DMS79 treated with DMSO at 0.1 percent for 48 hours (cell line): ENCODE results near the gene FEM1B.
A peak's percentile ranks its signal among the peaks of the same experiment; 100 is the strongest.

Experiments
- DNase-seq: peaks from one replicate; lab custom pipeline; 2025; lab: John Stamatoyannopoulos, UW

Gene FEM1B

DNA sequence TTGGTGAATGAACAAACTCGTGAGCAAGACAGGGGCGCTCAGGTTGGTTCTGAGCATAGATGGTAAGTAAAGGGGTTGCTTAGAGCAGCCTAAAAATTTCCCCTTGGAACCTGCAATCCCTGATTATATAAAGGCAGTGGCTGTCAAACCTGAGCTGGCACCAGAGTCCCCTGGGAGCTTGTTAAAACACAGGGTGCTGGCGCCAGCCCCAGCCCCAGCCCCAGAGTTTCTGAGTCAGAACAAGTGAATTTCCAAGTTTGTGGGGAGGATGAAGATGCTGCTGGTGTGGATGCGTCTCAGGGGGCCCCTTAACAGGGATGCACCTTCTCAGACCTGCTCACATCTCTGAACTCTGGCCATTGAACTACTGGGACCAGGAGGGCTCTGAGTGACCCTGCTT lies 48.2 kb downstream of the FEM1B start:
- DNase-seq: no peak

DNA sequence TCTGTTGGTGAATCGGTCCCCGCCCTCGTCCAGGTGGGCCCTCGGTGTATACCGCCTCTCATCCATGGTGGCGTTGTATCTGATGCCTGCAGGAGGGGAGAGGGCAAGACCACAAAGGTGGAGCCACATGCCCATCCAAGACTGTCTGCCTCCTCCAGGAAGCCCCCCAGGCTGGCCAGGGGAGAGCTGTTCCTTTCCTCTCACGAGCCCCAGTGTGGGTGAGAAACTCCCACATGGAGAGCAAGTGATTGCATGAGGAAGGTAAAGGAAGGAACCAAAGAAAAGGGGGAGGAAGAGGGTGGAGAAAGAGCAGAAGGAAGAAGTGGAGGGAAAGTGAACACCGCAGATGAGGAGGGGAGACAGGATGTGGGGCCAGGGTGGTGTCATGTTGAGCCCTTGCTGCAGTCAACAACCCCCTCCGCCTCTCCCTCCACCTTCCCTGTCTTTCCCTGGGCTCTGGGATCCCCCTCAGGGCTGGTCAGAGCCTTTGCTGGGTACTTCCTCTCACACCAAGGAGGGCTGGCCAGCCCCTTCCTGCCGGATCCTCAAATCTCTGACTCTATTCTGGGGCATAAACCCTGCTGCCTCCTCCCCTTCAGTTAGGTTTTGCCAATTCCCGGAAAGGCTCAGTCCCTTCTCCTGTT lies 49.3 kb downstream of the FEM1B start:
- no peak for DNase-seq

DNA sequence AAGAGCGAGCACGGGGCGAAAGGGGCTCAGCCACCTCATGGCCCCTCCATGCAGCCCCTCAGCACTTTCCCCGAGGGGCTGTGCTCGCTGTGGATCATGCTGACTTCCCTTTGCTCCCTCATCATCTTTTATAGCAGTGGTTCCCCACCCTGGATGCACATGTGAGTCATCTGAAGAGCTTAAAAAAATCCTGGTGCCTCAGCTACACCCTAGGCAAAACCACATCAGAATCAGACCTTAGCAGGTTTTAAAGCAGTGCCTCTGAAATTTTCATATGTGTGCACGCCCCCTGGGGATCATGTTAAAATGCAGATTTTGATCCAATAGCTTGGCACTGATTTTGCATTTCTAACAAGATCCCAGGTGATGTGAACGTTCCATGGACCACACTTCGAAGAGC lies 50.9 kb downstream of the FEM1B start:
- DNase-seq: no peak

DNA sequence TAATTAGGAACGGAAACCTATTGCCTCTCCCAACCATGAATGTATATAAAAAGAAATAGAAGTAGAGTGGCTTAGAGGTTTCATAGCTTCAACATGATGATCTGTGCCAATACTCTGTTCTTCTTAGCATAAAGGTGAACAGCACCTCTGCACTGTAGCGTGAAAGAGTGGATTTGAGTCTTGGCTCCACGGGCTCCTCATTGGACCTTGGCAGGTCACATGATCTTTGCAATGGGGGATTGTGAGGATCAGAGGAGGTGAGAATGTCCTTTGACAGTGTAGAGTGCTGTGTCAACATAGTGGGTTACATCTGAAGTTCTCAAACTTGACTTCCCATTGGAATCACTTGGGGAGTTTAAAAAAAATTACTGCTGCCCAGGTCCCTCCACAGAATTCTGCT lies 51.4 kb downstream of the FEM1B start:
- no peak for DNase-seq

DNA sequence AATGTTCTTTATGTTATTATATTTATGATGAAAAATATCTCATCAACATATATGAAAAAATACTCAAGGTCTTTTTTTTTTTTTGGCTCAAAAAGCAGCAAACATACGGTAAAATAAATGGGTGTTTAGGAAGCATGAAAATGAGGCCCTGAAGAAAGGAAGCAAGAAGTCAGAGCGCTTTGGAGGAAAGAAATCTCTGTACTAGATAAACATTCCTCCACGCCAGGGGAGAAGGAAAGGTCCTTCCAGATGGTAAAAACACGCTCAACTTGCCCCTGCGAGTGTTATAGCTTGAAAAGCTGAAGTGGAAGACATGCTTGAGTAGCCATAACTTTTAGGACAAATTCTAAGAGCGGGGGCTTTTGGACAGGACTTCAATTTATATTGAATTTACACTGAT lies 52.9 kb downstream of the FEM1B start:
- DNase-seq: no peak

DNA sequence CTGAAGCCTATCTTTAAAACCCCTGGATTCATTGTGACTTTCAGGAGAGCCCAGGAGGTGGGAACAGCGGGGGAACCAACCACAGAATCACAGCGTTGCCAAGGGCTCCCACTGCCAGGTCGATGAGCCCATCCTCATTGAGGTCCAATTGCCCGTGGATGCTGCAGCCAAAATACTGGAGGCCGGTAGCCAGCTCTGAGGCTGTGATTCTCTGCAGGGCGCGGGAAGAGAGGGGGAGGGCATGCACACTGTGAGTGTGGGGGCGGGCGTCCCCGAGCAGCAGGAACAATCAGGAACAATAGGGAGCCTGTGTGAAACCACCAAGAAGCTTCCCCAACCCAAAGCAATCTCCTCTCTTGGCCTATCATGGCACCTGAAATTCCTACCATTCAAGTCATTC lies 53.4 kb downstream of the FEM1B start:
- DNase-seq: peak; percentile 28

DNA sequence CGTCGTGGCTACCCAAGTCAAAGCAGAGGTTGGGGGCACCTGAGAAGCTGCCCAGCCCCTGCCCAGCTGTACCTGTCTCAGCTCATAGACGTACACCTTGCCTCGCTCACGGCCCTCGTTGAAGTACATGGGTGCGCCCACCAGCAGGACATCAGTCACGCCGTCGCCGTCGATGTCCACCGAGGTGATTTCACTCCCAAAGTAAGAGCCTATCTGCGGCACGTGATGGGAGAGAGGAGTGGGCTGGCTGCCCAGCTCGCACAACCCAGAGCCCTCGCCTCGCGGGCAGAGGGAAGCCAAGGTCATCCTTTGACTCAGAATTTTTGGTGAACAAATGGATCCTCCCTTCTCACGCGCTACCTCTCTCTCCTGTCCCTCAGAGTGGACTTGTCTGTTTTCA lies 54.7 kb downstream of the FEM1B start:
- no peak for DNase-seq

DNA sequence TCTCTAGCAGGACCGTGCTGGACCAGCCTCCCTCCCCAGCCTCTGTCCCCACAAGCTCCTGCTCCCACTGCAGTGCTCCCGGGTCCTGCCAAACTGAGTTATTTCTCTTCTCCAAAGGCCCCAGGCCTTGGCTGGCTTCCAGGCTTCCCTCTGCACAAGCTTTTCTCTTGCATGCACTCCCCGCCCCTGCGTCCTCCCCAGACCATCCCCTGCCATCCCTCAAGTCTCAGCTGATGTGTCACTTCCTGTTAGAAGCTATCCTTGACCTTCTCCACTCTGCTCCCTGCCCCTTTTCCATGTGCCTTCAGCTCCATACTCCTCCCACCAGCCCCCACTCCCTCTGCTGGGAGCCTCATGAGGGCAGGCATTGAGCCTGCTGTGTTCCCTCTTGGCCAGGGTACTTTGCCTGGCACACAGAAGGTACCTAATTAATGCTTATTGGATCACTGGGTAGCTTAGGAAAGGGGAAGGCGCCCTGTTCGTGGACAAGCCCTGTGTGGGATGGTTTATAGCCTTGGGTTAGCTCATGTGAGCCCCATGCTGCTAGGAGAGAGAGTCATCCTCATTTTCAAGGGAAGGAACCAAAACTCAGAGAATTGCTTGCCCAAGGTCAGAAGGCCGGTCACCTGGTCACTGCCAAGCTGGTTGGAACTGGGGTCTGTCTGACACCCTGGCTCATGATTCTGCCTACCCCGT lies 56.4 kb downstream of the FEM1B start:
- no peak for DNase-seq

DNA sequence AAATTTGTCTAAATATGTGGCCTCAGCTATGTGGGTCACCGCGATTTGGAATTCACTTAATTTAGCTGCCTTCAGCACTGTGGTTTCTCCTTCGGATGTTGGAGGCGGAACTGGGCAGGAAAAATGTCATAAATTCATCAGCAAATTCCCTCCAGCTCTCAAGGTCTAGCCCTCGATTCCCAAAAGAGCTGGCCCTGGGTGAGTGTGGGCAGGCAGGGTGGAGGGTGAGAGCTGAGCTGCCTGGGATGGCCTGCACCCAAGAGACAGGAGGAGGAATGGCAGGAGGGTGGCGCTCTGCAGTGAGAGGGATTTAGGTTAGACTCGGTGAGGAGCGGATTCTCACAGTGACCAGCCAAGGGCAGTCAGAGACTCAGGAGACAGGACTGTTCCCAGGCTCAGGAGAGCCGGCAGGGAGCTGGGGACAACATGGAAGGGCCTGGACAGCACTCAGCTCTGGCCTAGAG lies 57.1 kb downstream of the FEM1B start:
- DNase-seq: no peak

DNA sequence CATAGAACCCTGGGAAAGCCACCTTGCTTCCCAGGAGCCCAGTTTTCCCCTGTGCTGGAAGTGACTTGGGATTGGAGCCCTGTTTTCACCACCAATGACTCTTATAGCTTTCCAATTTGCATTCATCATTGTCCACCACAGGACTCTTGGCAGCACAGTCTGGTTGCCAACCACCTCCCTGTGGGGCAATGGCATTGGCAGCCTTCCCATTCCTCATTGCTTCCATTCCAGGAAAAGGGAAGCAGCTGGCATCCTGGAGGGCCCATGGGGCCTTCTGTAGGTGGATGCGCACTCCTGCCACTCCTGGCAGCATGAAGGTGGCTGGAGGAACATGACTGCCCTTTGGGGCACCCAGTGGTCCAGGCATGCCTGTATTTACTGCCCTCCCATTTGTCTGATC lies 57.7 kb downstream of the FEM1B start:
- peak; percentile 22 for DNase-seq

DNA sequence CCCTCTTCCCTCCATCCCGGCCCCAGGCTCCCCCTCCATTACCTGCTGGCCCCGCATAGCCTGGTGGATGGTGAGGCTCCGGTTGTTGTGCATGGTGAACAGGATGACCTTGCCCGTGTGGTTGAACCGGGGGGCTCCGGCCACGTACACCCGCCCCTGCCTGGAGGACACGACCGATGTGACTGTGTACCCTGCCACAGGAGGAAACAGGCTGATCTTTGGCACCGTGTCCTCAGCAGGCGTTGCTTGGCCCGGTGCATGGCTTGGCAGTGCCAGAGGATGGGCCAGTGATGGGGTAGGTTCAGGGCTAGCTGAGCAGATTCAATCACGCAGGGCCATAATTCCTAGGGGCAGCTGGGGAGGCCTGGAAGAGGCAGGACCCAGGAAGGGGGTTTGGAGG lies 58.1 kb downstream of the FEM1B start:
- no peak for DNase-seq

DNA sequence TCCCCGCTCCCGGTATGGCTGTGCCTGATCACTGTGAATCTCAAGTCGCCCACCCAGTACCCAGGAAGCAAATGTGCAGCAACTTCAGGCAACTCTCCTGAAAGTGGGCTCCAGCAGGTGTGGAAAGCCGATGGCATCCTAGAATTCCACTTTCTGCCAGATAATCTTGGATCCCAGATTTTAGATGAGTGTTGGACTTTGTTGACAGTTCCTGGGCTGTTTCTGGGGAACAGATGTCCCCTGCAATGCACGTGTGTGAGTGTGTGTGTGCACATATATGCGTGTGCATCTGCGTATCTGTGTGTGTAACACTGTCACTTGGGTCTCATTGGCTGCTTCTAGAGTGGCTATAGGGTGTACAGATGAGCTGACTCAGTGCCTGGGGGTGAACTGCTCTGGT lies 59.0 kb downstream of the FEM1B start:
- no peak for DNase-seq

DNA sequence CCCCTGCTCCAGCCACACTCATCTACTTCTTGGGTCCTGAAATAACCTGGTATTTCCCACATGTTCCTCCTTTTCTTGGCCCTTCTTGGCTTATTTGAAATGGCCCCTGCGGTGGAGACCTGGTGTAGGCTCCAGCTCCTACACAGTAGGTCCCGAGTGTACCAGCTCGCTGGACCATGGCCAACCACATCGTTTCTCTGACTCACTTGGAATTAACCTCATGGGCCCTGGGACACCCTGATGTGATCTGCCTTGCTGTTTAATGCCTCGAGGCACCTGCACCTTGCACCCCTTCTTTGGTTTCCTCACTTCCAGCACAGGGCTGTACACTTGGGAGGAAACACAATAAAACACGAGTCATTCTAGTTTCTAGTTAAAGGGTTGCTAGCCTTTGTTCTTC lies 60.3 kb downstream of the FEM1B start:
- no peak for DNase-seq

DNA sequence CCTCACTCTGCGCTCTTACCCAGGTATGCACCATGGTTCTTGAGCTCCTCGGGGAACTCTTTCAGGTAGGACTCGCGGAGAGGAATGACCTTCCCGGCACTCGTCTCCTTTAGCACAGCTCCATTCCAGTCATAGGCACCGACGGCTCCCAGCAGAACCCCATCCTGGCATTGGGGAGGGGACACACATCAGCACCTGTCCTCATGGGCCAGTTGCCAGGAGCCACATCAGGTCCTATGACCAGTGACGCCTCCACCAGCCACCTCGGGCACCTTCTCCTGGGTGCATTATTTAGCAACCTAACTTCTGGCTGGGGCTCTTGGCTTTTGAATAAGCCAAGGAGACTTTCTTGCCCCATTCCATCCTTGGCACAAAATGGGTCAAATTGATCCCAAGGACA lies 61.9 kb downstream of the FEM1B start:
- DNase-seq: no peak

DNA sequence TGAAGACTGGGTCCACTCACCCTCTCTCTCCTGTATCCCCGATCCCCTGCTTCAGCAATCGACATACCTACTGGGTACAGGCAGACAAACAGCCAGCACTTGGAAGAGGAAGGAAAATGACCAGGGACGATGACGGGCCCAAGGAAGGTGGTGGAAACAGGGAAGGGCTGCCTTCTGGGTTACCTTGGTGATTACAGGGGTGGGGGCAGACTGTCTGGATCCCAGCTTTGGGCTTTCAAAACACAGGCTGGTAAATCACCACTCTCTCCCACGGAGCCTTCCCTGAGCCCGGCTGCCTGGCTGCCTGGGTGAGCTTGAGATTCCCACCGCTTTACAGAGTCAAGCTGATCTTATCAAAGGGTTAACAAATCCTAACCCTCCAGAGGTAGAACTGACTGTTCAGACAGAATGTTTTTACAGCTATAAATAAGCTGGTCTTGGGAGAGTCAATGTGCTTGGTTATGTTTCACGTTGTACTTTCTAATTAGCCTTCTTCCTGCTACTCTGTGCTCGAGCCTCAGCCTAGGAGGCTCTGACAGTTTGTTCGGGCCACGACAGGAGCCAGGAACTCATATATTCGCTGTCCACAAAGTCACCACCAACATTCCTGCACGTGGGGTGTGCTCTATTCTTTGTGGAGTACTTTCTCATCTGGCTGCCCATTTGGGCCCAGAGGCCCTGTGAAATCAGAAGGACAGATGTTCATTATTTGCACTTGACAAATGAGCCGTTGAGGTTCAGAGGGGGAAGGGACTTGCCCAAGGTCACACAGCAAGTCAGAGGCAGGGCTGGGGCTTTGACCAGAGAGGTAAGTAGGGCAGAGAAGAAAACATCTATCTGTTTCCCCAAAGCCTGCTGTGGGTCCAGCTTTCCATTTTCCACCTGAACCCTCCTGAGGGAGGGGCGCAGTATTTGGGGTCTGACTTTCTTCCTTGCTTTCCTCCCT lies 63.5 kb downstream of the FEM1B start:
- no peak for DNase-seq

DNA sequence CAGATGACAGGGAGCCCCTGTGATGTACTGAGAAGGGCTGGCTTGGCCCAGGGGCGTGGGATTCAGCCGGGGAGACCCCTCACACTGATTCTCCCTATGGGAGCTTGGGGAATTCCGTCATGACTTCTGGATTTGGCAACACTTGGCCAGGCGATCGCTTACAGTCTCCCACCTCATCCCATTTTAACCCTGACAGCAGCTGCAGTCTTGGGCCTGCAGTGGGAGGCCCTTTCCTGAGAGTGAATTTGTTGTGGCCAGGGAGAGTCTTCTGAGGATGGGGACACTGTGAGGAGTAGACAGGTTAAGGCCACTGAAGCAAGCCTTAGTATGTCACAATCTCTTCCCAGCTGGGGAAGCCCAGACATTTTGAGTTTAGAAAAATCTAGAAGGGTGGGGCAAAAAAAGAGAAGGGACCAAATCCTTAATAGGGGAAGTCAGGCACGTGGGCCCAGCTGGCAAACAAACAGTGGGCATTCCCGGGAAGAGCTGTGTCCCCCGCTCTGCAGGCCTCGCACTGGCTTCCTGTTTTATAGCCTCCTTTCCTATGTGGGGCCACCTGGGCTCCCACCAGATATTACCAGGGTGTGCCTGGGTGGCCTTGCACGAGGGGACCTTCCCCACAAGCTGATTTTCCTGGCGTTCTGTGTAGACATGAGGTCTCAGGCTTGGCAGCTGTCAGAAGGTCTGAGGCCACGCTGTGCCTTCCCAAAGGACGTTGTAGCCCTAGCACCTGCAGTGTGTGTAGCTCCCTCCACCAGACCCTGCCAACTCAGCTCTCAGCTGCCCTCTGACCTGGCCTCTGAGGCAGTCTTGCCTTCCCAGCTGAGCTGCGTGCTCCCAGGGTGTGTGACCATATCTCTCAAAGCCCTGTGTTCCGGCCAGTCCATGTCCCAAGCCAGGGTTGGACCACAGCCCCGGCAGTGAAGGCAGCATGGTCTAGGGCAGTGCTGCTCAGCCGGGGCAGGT lies 64.5 kb downstream of the FEM1B start:
- no peak for DNase-seq

DNA sequence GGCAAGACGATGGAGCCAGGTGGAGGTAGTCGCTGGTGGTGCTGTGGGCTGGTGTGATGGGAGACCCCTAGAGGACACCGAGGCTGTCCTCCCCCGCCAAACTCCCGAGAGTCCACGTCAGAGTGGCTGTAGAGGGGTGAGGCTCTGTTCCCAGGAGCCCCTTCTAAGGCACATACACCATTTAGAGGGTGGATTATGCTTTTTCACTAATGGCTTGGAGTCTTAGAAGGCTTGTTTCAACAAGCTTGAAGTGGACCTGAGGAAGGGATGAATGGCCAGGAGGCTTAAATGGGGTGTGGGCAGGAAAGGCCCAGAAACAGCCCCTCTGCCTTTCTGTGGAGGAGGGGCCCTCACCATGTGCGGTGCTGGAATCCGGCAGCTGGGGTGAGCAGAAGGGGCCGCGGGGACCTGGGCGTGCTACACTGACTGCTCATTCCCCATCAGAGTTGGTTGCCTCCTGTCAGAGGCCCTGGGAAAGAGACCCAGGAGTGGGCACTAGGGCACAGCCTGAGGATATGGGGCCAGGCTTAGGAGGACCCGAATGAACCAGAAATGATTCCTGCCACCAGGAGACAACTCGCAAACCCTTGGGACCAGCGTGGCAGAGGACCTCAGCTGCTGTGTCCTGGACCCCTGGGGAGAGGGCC lies 66.2 kb downstream of the FEM1B start:
- DNase-seq: no peak

DNA sequence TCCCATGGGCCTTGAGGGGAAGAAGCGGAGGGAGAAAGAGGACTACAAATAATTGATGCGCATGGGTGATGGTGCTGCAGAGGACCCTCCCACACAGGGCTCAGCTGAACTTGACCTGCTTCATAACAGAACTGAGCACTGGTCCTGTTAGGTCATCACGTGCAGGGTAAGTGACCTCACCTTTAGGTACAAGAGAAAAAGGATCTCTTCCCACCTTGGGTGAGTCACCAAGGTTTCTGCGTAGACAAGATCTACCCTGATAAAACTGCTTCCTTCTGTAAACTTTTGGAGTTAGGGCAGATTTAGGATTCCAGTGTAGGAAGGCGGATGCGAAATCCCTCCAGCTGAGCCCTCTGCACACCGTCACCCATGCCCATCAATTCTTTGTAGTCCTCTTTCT lies 67.1 kb downstream of the FEM1B start:
- no peak for DNase-seq
